HG02798 (cell line): ENCODE data around the gene WASF3.
"Not testable (repeated sequence)": the region's sequence is repeated elsewhere in the genome, so short reads cannot be mapped to it uniquely, and the experiment has no call there.

Source experiments
- ATAC-seq: cut with Tn5 transposase; IDR thresholded peaks from one replicate; pipeline ENCODE4 v1.9.1; 2021; ENCODE audit warnings: mild to moderate bottlenecking; ENCODE audit not compliant: unreplicated experiment, poor library complexity

WASF3 gene

DNA sequence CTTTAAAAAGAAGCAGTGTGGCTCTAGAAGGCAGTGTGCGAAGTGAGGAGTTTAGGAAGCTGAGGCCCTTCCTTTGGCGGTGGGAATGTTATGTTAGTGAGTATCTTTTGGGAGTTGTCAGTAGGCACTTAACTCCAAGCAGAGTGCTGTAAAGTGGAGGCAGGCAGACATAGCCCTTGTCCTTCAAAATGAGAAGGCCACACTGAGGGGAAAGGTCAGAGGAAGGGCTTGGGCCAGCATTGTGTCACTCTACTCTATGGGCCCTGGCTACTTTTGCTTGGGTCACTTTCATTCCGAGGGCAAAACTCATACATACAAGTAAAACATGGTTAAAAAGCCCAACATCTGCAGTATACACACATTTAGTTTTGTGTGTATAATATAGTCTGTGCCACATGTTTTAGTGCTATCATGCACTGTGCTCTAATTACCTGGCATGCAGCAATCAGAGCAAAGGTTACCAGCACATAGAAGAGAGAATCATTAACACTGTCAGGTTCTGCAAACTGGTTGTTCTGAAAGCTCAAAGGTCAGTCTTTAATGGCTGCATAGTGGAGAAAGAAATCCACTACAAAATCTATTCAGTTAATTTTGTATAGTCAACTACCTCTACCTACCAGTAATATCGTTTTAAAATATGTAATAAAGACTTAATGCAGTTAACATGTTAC is 64.4 kb downstream of the WASF3 start:
- ATAC-seq, result no peak

DNA sequence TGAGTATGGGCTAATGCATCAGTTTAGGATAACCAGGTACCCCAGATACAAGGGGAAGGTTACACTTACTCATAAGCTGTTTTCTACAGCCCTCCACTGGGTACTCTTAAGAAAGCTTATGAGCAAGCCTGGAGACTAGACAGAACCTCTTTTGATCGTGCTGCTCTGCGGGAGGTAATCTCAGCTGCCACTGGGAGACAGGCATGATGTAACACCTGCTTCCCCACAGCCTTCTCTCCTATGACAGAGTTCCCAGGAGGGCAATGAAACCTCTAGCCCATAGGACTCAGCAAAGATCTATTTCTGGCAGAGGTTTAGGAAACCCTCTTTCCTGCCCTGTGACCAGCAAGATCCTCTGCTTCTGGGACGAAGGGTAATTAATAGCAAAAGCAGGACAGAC is 65.6 kb downstream of the WASF3 start:
- ATAC-seq, result no peak

DNA sequence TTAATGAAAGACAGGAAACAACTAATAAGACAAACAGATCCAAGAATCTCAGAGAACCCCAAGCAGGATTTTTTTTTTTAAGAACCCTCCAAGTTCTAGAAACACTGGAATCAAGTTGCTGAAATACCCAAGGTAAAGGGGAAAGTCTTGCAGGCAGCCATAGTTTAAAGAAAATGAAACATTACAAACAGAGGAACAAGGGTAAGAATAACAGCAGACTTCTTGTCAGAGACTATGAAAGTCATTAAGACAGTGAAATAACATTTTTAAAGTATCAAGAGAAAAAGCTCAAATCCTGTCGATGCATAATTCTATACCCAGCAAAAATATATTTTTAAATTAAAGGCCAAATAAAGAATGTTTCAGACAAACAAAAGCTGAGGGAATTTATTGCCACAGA is 67.1 kb downstream of the WASF3 start:
- ATAC-seq, result no peak

DNA sequence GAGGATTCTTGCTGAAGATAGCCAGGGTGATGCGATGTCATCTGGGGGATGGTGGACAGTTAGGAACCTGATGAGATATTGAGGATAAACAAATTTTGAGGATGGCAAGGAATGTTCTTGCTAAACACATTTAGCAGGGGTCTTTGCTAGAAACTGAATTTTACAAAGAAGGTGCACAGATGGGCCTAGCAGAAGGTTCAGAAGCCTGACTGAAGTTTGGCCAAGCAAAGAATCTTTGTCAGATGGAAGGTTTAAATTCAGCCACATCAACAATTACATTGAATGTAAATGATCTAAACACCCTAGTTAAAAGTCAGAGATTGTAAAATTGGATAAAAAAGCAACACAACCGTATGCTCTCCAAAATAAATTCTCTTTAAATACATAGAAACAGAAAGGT is 68.8 kb downstream of the WASF3 start:
- ATAC-seq, result no peak

DNA sequence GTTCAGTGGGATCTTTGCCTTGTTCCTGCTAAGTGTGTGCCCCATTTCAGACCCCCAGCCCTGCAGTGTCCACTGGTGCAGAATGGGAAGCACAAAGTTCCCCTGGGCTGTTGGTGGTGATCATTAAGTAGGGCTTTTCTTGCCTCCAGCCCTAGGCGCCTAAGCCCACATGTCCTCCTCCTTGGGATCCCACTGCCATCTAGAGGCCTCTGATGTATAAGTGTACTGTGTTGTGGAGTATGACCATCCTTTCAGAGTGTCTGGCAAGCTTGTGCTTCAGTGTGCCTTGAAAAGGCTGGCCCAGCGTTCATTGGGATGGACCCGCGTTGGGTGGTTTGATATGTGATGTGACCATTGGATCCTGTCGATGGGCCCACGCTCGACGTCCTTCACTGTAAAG is 71.2 kb downstream of the WASF3 start:
- no peak for ATAC-seq

DNA sequence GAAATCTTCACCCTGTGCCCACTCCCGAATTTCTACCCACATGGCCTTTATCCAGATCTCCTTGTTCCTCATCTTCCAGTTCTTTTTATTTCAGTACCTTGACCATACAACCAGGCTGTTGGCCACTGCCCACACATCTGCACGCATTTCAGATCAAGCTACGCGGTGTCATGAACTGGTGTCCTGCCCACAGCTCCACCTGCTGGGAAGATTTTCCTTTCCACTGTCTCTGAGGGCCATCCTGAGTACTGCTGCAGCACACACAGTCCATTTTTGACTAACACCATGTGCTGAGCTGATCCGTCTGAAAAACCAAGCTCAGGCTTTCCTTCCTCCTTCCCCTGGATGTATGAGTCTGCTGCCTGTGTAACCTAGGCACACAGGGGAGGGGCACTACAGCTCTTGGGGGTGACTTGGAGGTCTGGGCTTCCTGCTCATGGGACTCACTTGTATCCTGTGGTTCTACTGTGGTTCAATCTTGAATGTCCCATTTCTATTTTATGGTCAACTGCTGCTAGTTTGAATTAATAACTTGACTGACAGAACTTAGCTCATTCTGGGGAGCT is 71.9 kb downstream of the WASF3 start:
- no peak for ATAC-seq

DNA sequence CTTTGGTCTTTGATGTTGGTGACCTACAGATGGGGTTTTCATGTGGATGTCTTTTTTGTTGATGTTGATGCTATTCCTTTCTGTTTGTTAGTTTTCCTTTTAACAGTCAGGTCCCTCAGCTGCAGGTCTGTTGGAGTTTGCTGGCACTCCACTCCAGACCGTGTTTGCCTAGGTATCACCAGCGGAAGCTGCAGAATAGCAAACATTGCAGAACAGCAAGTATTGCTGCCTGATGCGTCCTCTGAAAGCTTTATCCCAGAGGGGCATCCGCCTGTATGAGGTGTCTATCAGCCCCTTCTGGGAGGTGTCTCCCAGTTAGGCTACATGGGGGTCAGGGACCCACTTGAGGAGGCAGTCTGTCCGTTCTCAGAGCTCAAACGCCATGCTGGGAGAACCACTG is 78.2 kb downstream of the WASF3 start:
- not testable (repeated sequence) for ATAC-seq

DNA sequence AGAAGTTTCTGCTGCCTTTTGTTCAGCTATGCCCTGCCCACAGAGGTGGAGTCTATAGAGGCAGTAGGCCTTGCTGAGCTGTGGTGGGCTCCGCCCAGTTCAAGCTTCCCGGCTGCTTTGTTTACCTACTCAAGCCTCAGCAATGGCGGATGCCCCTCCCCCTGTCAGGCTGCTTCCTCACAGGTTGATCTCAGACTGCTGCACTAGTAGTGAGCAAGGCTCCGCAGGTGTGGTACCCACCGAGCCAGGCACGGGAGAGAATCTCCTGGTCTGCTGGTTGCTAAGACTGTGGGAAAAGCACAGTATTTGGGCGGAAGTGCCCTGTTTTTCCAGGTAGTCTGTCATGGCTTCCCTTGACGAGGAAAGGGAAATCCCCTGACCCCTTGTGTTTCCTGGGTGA is 78.6 kb downstream of the WASF3 start:
- not testable (repeated sequence) for ATAC-seq

DNA sequence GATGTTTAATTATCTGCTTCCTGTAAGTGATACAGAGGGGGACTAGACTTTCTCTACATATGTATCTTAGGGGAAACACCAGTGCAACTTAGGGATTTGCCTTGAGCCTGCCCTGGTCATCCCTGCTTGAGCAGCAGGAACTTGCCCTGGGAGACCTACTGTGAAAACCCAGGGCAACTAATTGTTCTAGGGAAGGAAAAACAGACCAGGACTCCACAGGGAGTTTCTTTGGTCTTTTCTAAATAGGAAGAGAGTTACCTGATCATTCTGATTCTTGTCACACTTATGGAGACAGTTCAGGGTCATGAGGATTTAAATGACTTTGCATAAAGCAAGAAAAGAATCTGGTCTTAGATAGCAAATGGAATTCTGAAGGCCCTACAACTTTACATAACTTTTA is 89.1 kb downstream of the WASF3 start:
- no peak for ATAC-seq

DNA sequence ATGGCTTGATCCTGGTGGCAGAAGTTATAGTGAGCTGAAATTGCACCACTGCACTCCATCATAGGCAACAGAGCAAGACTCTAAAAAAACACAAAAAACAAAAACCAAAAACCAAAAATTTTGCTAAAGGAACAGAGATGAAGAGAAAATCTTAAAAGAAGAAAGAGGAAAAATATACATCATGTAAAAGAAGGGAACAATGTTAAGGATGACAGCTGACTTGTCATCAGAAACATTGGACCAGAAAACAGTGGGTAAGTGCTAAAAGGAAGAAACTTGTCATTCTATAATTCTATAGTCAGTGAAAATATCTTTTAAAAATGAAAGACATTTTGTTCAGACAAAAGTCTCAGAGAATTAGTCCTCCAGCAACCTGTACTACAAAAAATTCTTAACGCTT is 93.8 kb downstream of the WASF3 start:
- no peak for ATAC-seq

DNA sequence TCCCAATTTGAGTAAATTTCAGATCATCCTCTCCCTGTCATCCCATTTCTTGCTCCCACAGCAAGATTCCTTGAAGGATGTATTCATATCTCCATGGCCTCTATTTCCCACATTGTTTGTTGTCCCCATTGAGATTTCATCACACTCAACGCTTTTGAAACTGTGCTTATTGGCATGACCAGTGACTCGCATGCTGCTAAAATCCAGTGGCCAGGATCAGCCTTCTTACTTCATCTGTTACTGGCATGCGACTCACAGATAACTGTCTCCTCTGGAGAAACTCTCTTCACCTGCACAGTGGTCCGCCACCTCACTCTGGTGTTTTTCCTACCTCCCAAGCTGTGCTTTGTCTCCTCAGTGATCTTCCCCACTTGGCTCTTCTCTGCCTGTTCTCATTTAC is 95.8 kb downstream of the WASF3 start:
- ATAC-seq, result no peak

DNA sequence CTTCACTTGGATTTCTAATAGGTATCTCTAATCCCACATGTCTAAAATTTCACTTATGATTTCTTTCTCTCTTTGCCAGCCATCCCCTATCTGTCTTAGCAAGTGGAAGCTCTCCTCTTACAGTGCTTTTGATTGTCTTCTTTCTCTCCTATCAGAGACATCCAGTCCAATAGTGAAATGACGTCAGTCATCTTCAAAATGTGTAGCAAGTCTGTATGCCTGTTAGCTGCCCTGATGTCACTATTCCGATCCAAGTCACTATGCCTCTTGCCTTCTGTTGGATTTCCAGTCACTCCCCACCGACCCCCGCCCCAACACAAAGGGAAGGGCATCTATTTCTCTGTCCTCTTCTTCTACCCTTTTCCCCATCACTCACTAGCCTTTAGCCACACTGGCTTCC is 96.4 kb downstream of the WASF3 start:
- ATAC-seq, result no peak

DNA sequence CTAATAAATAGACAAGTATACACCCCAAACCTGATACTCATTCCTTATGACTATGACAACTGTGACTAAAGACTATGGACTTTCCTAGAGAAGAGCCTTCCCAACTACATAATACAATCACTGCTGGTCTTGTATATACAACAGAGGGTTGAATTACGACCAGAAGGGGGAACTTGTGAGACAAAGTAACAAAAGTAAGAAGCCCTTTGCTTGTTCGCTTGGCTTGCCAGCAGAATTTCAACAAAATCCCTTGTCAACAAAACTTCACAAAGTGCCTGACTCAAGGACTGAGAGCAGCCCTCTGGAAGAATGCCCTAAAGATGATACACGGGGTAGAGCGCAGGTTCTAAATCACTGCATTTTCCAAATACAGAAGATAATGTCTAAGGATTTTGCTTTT is 99.4 kb downstream of the WASF3 start:
- no peak for ATAC-seq

DNA sequence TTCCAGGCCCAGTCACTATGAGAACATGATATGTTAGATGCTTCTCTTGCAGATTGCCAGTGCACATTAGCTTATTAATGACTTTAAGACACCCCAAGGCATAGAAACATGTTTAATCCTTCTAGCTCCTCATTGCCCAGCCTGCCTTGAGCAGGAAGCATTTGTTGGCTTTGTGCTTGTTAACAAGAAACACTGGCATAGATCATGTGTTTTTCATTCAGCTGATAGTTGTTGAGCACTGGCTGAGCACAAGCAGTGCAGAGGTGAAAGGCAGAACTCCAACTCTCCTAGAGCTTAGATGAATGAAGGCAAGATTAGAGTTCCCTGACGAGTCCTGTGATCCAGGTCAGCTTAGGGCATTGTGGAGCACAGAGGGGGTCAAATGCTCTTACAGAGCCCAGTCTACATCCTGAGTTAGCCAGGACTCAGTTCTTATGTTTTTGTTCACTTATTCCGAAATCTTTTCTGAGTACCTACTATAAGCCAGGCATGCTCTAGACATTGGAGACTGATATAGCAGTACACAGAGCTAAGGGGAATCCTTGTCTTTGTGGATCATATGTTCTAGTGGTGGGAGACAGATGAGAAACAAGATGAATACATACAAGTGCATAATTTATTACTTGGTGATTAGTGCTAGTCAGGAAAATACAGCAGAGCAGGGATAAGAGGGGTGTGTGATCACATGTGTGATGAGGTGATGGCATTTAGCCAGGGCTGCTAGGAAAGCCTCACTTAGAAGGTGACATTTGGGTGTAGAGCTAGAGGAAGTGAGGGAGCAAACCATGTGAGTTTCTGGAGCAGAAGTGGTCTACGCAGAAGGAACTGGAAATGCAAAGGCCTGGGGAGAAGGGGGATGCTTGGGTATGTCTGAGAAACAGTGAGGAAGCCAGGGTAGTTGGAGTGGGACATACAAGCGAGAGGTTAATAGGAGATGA is 101.2 kb downstream of the WASF3 start:
- no peak for ATAC-seq

DNA sequence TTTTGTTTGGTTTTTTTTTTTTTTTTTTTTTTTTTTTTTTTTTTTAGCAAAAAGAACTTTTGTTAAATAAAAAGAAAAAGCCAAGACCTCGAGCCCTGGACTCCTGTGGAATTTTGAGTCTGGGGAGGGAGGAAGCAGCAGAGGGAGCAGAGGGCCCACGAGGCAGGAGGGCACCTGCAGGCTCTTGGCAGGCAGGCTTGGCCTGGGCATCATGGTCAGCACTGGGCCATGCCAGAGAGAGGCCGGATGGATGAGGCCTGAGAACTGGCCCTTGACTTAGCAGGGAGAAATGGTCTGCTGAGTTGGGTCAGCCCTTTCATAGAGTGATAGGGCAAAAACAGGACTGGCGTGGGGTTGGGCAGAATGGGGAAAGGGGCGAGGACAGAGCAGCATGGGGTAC is 102.7 kb downstream of the WASF3 start:
- no peak for ATAC-seq

DNA sequence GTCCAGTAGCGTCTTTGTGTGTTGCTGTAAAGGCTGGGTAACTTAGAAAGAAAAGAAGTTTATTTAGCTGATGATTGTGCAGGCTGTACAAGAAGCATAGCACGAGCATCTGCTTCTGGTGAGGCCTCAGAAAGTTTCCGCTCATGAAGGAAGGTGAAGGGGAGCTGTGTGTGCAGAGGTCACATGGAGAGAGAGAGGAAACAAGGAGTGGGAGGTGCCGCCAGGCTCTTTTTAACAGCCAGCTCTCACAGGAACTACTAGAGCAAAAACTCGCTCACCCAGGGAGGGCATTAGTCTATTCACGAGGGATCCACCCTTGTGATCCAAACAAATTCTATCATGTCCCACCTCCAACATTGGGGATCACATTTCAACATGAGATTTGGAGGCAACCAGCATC is 103.3 kb downstream of the WASF3 start:
- ATAC-seq, result no peak

DNA sequence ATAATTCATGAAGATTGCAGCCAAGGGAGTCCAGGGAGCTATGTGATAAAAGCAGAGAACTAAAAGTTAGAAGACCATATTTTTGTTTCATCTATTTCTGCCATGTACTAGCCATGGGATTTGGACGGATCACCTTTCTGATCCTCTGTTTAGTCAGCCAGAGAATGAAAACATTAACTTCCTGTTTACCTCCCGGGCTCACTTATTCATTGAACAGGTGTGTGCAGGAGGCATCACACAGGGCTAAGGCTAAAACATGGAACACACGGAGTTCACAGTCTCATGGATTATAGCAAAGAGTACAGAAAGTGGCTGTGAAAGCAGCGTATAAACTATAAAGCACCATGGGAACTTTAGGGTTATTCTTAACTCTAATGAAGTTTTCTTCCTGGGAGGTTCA is 106.3 kb downstream of the WASF3 start:
- no peak for ATAC-seq

DNA sequence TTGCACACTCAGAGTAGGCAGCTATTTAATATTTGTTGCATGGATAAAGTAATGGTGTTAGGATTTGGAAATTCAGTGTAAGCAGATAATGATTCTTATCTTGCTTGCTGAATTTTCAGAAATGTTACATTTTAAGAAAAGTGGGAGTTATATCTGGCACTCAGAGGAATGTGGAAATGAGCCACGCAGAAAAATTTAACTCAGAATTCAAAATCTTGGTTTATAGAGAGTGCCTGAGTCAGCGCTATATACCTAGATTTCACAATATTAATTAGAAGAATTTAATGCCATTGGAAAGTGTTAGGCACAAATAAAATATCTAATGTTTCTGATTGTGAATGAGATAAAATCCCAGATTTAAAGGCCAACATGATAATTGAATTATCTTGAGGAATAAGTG is 106.8 kb downstream of the WASF3 start:
- no peak for ATAC-seq

DNA sequence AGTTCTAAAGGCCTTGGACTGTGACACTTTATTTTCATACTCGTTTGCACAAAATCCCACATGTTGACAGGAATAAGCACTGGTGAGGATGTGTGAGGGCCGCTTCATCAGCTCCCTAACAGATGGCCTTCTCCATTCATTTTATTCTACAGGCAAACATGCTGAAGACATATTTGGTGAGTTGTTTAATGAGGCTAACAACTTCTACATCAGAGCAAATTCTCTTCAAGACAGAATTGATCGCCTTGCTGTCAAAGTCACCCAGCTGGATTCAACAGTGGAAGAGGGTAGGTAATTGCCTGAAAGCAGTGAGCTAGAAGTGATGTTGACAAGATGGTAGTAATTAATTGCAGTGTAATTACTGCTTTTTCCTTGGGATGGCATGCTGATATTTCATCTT is 107.4 kb downstream of the WASF3 start:
- ATAC-seq, result no peak

DNA sequence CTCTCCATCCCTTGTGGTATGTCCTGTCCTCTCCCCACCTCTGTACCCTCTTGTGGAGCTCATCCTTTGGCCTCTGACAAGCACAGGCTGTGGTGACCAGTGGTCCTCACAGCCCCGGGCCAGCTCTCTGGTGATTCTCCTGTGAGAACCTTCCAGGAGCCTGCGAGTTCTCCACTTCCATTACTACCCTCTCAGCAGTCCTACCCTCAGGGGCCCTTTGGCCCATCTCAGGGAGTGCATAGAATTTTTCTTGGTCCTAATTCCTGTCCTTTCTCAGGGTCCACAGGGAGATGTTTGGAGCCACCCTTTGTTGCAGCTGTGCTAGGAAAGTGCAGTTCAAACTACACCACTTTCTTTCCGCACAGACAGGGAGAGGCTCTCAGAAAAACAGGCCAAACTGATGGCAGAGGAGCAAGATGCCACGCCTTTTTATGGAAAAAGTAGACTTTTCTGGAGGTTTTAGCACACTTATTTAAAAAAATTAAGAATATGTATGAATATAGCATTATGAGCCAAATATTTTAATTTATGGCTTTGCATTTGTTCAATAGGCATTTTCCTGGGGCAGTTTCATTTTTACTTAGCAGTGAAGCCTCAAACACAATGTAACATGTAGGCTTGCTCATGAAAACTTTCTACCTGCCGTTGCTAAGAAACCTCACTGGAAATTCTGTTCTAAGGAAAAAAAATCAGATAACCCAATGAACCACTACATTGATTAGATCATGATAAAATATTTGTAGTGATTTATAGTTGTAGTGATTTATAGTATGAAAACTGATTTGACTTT is 111.1 kb downstream of the WASF3 start:
- ATAC-seq, result no peak

DNA sequence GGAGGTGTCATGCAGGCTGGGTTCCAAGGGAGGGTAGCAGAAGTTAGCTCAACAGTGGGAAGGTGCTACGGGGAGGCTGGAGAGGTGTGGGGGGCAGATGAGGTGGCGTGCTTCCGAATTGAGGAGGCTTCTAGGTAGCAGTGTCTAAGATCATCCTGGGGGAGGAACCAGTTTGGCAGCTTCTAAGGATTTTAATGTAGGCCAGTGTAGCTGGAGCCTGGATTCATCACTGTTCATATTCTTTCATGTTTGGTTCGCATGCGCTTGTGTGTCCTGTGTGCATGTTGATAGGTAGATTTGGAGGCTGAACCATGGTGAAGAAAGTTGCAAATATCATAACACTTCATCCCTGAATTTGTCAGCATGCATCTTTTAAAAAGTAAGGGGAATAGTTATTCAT is 116.4 kb downstream of the WASF3 start:
- ATAC-seq, result no peak
